Measurements from ENCODE around the gene MGMT.

GRCh38 chr10:129768437-129769355 lies 301.7 kb downstream of the MGMT start:
- no peak for TF ChIP-seq CTCF (IDR thresholded peaks at IDR 0.05; ENCODE audit: low read depth, low read length, missing input control)
- TF ChIP-seq SP1 (IDR thresholded peaks at IDR 0.05), result no peak
- no peak for TF ChIP-seq GABPA (IDR thresholded peaks at IDR 0.05 in 1 of 2, conservative IDR thresholded peaks at IDR 0.05 in 1 of 2)
- no peak for TF ChIP-seq YY1 (IDR thresholded peaks at IDR 0.05)
- TF ChIP-seq RAD21 (IDR thresholded peaks at IDR 0.05), result no peak

All from liver (tissue), 3 donors.